Cardiac septum (tissue), 1 donor: ENCODE results near the gene CRIP2. TPM values are rescaled to one million over a fixed set of nuclear protein-coding genes. Genes with fewer than 3 reads are reported as not detected.

ENCODE experiments used
- DNase-seq: peaks from one replicate; pipeline ENCODE4 v3.0.0-alpha.2; 2020; ENCODE audit warnings: low spot score
- intact Hi-C: fragments of 100-400 bp; cut with DNase I; formaldehyde crosslinking; loops from one replicate; pipeline ENCODE4 v1.14.0; 2022
- total RNA-seq: library from RNA; stranded (reverse); fragmentation: NEBNext Ultra II Directional; extraction: Animal tissue kit (Norgen Biotek cat#: 25700); gene quantifications from one replicate; pipeline ENCODE4 v1.2.1, GENCODE V29; 2021
- donor health status: DM: no; HTN: no; CAD: no.

Gene CRIP2
- total RNA-seq, 1 donor from 2014 or later = 918 TPM

GRCh38 chr14:105484069-105484996, 9.7 kb downstream of the CRIP2 start:
- DNase-seq = no peak
- intact Hi-C loops = no loop called here

DNA sequence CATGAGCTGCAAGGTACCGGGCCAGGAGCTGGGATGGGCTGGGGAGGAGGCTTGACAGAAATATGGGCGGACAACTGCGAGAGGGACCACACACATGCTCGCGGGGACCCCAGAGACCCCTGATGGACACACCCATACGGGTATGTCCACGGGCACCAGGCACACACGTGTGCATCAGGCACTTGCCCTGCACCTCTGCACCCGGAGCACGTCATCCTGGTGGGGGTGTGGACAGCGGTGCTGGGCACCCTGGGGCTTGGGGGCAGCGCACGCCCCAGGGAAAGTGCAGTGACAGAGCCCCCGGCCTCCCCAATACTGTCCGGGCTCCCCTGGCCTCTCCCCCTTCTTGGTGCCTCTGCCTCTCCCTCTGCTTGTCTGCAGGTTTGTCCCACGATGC, 10.4 kb downstream of the CRIP2 start:
- DNase-seq = no peak
- intact Hi-C loops = no loop called here

GRCh38 chr14:105485739-105486162, 11.1 kb downstream of the CRIP2 start:
- intact Hi-C loops = no loop called here
- DNase-seq = no peak

- intact Hi-C loops = no loop called here
- DNase-seq = no peak
Observed at GRCh38 chr14:105486163-105486973, 11.7 kb downstream of the CRIP2 start, which contains the start of gene CRIP1. CRIP1 (plus strand) TSS chr14:105486886; CDS start chr14:105487260, 374 bp downstream.

DNA sequence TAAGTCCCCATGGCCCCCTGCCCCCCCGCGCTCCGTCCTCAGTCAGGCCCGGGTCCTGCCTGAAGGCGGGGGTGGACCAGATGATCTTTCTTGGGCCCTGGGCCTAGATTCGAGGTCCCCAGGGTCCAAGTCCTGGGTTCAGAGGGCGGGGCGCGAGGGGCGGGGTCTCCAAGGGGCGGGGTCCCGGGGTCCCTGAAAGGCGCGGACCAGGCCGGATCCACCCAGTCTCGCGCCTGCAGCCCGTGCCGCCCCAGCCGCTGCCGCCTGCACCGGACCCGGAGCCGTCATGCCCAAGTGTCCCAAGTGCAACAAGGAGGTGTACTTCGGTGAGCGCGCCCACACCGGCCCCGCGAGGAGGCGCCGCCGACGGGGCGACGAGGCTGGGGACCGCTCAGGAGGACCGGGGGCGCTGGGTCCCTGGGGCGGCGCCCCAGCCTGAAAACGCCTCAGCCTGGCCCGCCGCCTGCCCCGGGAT, 12.4 kb downstream of the CRIP2 start:
- intact Hi-C loops = no loop called here
- DNase-seq = no peak

DNA sequence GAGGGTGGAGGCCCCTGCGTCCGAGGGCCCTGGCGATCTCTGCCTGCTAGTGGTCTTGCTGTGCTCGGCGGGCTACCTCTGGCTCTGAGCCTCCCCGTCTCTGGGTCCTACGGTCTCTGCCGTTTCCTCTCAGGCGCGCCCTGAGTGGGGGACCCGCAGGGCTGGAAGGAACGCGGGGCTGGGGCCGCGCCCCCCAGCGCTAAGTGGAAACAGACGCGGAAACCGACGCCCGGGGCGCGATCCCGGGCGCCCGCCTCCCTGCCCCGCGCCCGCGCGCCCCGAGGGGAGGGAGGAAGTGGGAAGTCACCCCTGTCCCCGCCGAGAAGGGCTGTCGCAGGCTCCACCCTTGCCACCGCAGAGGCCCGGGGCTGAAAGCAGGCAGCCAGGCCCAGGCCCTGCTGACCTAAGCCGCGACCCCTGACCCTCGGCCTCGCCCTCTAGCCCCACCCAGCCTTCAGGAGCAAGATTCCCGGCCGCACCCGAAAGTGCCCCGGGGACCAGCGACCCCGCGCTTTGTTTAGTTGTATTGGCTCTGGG, 12.9 kb downstream of the CRIP2 start:
- intact Hi-C loops = no loop called here
- DNase-seq = no peak

GRCh38 chr14:105487986-105488777, 13.6 kb downstream of the CRIP2 start:
- DNase-seq = no peak
- intact Hi-C loops = loop anchor here (2.0 kb wide), 1 partner anchor 39 kb away; no protein-coding TSS in a partner anchor

DNA sequence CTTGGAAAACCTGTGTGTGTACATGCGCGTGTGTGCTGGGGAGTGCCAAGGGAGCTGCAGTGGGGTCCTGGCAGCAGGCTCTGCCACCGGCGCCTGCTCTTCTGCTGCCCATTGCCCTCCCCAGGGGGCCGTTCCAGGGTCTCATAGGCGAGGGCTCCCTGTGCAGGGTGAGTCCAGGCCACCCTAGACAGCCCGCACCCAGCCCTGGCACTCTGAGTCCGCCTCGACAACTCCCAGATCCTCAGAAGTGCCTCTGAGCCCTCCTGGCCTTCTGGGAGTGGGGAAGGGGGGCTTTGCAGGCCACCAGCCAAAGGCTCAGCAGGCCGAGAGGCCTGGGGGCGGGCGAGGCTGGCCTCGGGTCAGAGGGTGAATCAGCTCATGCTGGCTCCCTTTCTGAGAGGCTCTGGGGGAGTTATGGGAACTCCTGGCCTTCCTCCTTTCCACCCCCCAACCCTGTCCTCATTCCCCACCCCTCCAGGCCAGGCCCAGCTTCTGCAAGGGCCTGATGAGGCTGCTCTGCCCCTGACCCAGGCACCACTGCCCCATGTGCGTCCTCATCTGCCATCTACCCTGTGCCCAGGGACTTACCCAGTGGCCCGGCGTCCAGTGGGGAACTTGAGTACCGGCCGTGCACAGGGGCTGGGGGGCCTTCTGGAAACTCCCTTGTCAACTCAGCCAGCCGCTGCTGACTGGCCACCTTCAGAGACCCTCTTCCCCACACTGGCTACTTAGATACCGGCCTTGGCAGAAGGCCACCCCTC, 14.3 kb downstream of the CRIP2 start:
- no peak for DNase-seq

DNA sequence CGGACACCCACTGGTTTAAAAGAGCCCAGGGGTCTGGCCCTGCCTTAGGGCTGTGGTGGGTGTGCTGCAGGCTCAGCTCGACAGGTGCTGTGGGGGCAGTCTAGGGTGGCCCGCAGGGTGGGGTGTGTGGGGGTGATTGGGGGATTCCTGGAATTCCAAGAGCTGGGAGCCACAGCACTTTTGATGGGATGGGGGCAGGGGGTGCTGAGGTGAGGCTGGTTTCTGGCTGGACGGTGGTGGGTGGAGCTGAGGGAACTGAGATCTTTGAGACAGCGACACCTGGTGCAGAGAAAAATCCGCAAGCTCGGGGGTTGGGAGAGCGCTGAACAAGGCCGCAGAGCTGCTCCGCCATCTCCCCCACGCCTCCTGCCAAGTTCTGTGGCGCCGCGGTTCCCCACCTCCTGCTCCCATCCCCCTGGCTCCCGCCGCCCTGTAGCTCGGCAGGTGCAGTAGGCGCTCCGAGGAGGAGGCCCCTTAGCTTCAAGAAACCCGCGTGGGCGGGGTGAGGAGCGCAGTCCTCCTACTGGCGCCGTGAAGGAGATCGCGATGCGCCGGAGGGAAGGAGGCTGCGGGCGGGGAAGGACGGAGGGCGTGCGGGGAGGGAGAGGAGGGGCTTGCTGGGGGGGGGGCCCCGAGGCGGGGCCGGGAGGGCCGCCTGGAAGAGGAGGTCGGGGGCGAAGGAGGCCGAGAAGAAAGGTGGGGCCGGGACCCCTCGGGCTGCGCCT, 15.1 kb downstream of the CRIP2 start:
- intact Hi-C loops = loop anchor here (1.0 to 5.0 kb wide), 4 partner anchors 15 to 118 kb away; partner anchors contain the start of genes CRIP2 and TMEM121

More for the DNA sequence above, 14.3 kb downstream of the CRIP2 start:
- intact Hi-C loops = loop anchor here (1.0 to 2.0 kb wide), 2 partner anchors 40 to 118 kb away; no protein-coding TSS in a partner anchor

GRCh38 chr14:105490267-105490571, 15.6 kb downstream of the CRIP2 start:
- no peak for DNase-seq
- intact Hi-C loops = loop anchor here (2.0 to 5.0 kb wide), 2 partner anchors 15 to 37 kb away; partner anchors contain the start of genes CRIP2 and TMEM121

More for the DNA sequence above, 15.1 kb downstream of the CRIP2 start:
- DNase-seq = peak; percentile 92

- DNase-seq = peak; percentile 99
- intact Hi-C loops = loop anchor here (2.0 to 5.0 kb wide), 2 partner anchors 16 to 37 kb away; partner anchors contain the start of genes CRIP2 and TMEM121
Observed at GRCh38 chr14:105490572-105491365, 16.1 kb downstream of the CRIP2 start, which contains the start of gene TEDC1. TEDC1 (plus strand) TSS chr14:105491246; CDS start chr14:105491376, 130 bp downstream.

- peak; percentile 88 for DNase-seq
- intact Hi-C loops = loop anchor here (2.0 to 5.0 kb wide), 2 partner anchors 17 to 36 kb away; partner anchors contain the start of genes CRIP2 and TMEM121
Observed at GRCh38 chr14:105491366-105491973, 16.8 kb downstream of the CRIP2 start.

GRCh38 chr14:105492031-105492970, 17.7 kb downstream of the CRIP2 start:
- DNase-seq = no peak
- intact Hi-C loops = loop anchor here (5.0 kb wide), 1 partner anchor 35 kb away; the partner anchor contains the start of gene TMEM121

GRCh38 chr14:105492971-105493871, 18.6 kb downstream of the CRIP2 start:
- intact Hi-C loops = loop anchor here (5.0 kb wide), 1 partner anchor 34 kb away; the partner anchor contains the start of gene TMEM121
- peak; percentile 74 for DNase-seq
